K562 (cell line): ENCODE data around the gene COL20A1.

Source experiments
- ATF1 ChIP-seq, 2 experiments: fragments of 450-650 bp in 1 of 2; IDR thresholded peaks; 2 replicates each; pipeline ENCODE4 v1.6.1; 2016; ENCODE audit warnings: missing compliant biosample characterization in 1 of 2, missing genetic modification characterization in 1 of 2
- CCNT2 ChIP-seq: IDR thresholded peaks from 2 replicates; pipeline ENCODE4 v1.6.1; 2011; ENCODE audit warnings: borderline replicate concordance, low read depth, mild to moderate bottlenecking, moderate library complexity, mixed read lengths, low read length; ENCODE audit not compliant: insufficient read length; ENCODE audit errors: extremely low read depth
- EP300 ChIP-seq: IDR thresholded peaks from 2 replicates; pipeline ENCODE4 v1.6.1; 2012; ENCODE audit warnings: low read length, improper control_type of control experiment
- PHF20 ChIP-seq: fragments of 450-650 bp; IDR thresholded peaks from 2 replicates; pipeline ENCODE4 v1.6.1; 2018; ENCODE audit not compliant: partially characterized antibody
- POLR2G ChIP-seq: fragments of 200-400 bp; formaldehyde crosslinking; IDR thresholded peaks from 2 replicates; pipeline ENCODE4 v1.6.1; 2017; ENCODE audit warnings: low read depth, mild to moderate bottlenecking, antibody characterized with exemption, low read length, moderate library complexity
- TF ChIP-seq, protein P1 (sequence below): fragments of 450-650 bp; formaldehyde crosslinking; IDR thresholded peaks from 2 replicates; pipeline ENCODE4 v1.4.0; 2020; ENCODE audit warnings: mild to moderate bottlenecking, moderate library complexity
- TF ChIP-seq, protein P2 (sequence below): sonication (generic); formaldehyde crosslinking; IDR thresholded peaks from 2 replicates; pipeline ENCODE4 v1.8.0; 2022; ENCODE audit warnings: mild to moderate bottlenecking, missing genetic modification reagents
- TF ChIP-seq, protein P3 (sequence below): sonication (generic); formaldehyde crosslinking; IDR thresholded peaks from 2 replicates; pipeline ENCODE4 v1.5.0; 2020; ENCODE audit warnings: missing genetic modification reagents

DNA sequence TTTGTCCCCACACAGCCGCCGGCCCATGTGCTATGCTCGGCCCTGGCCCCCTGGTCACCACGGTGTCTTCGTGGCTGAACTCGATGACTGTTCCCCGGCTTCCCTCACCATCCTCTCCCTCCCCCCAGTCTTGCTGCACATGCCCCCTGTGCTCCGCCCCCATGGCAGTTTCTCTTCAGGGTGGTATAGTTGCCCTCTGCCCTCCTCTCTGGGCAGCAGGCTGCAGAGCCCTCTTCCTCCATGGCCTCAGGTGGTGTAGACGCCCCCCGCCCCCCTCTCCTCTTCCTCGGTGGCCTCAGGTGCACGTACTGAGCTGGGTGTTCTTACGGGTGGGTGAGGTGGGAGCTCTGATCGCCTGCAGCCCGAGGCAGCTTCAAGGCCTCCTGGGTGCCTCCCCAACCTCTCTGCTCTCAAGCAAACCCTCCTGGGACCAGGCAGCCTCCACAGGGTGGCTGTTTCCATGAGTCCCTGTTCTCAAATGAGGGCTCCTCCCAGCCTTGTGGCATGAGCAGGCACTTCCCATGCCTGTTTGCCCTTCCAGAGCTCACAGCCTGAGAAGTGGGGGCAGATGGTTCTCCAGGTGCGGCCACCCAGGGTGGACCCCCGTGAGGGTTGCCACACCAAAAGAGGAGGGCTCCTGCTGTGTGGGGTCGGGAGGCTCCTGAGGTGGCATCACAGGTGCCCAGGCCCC is 24.8 kb downstream of the COL20A1 start:
- TF ChIP-seq, protein P1, sequence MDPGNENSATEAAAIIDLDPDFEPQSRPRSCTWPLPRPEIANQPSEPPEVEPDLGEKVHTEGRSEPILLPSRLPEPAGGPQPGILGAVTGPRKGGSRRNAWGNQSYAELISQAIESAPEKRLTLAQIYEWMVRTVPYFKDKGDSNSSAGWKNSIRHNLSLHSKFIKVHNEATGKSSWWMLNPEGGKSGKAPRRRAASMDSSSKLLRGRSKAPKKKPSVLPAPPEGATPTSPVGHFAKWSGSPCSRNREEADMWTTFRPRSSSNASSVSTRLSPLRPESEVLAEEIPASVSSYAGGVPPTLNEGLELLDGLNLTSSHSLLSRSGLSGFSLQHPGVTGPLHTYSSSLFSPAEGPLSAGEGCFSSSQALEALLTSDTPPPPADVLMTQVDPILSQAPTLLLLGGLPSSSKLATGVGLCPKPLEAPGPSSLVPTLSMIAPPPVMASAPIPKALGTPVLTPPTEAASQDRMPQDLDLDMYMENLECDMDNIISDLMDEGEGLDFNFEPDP (CRISPR knock-in tag), result no peak
- TF ChIP-seq EP300, result no peak
- TF ChIP-seq PHF20, result no peak
- TF ChIP-seq, protein P2, sequence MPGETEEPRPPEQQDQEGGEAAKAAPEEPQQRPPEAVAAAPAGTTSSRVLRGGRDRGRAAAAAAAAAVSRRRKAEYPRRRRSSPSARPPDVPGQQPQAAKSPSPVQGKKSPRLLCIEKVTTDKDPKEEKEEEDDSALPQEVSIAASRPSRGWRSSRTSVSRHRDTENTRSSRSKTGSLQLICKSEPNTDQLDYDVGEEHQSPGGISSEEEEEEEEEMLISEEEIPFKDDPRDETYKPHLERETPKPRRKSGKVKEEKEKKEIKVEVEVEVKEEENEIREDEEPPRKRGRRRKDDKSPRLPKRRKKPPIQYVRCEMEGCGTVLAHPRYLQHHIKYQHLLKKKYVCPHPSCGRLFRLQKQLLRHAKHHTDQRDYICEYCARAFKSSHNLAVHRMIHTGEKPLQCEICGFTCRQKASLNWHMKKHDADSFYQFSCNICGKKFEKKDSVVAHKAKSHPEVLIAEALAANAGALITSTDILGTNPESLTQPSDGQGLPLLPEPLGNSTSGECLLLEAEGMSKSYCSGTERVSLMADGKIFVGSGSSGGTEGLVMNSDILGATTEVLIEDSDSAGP (CRISPR knock-in tag), result no peak
- TF ChIP-seq ATF1 (CRISPR knock-in tag; IDR thresholded peaks at IDR 0.05), result no peak
- TF ChIP-seq ATF1 (tag; IDR thresholded peaks at IDR 0.05), result no peak
- no peak for TF ChIP-seq POLR2G
- no peak for TF ChIP-seq CCNT2
- TF ChIP-seq, protein P3, sequence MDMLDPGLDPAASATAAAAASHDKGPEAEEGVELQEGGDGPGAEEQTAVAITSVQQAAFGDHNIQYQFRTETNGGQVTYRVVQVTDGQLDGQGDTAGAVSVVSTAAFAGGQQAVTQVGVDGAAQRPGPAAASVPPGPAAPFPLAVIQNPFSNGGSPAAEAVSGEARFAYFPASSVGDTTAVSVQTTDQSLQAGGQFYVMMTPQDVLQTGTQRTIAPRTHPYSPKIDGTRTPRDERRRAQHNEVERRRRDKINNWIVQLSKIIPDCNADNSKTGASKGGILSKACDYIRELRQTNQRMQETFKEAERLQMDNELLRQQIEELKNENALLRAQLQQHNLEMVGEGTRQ (CRISPR knock-in tag), result no peak
